NCI-H128 (cell line): ENCODE data around the gene RAB17.

Experiments
- DNase-seq: peaks from one replicate; lab custom pipeline; 2025; ENCODE audit not compliant: unreplicated experiment; lab: John Stamatoyannopoulos, UW

Gene RAB17

GRCh38 chr2:237590272-237591140, at the start of gene RAB17:
TSS of gene RAB17 (minus strand) at chr2:237590734. CDS start at chr2:237586154, 4,580 bp downstream.
- no peak for DNase-seq

- no peak for DNase-seq
Measured at GRCh38 chr2:237639836-237640220, 49.3 kb upstream of the RAB17 start.

DNA sequence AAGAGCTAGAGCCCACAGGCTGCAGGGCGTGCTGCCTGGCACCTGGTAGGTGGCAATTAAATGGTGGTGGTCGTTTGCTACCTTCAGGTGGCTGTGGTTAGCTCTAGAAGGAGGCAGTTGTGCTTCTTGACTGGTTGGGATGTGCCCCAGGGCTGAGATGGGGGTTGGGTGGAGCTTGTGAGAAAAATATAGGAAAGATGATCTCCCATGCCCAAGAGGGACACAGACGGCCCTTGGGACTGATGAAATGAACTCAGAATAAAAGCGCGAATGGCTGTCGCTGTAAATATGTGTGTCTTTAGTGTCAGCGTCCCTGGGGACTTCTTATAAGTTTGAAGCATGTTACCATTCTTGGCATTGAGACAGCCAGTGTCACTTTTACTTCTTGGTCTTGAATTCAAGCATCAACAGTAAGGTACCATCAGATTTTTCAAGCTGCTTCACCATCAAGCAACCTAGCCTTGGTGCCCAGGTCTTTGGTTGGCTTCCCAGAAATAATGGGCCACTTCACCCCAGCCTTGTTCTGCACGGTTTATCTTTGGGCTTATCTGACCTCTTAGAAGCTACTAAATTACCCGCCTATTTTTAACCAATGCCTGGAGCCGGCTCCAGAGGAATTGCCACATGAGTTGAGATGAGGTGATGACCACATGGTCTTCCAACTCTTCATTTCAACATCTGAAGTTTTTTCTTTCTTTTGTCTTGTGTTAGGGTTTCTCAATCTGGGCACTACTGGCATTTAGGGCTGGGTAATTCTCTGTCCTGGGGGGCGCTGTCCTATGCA, 48.7 kb upstream of the RAB17 start:
- no peak for DNase-seq

GRCh38 chr2:237638176-237638575, 47.6 kb upstream of the RAB17 start:
- no peak for DNase-seq

GRCh38 chr2:237637429-237638135, 47.0 kb upstream of the RAB17 start:
- DNase-seq, result no peak

GRCh38 chr2:237636578-237636977, 46.0 kb upstream of the RAB17 start:
- DNase-seq, result no peak

GRCh38 chr2:237633061-237633561, 42.6 kb upstream of the RAB17 start:
- no peak for DNase-seq

DNA sequence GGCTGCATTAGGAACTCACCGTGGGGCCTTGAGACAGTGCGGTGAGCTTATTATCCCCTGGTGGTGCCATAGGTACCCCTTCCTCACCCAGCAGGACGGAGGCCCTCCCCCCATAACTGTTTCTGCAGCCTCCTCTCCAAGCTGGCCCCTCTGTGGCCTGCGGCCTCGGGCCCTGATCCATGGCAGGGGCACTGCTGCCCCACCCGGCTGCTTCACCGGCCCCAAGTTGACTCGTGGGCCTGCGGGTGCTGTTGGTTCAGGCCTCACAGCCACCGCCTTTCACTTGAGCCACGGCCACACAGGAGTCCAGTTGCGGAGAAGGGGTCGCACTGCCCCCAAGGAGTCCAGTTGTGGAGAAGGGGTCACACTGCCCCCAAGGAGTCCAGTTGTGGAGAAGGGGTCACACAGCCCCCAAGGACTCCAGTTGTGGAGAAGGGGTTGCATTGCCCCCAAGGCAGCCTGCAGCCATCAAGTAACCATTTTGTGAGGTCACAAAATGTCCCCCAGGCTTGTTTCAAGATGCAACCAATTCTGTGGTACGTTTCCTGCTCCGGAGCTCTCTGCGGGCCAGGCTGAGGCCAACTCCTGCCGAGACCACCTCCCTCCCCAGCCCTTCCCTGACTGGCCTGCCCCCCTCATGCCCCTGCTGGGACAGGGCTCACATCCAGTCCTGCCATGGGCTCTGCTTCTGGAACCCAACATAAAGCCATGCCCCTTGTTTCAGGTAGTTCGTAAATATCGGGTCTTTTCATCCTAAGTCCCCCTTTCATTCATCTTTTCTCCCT, 41.5 kb upstream of the RAB17 start:
- no peak for DNase-seq

DNA sequence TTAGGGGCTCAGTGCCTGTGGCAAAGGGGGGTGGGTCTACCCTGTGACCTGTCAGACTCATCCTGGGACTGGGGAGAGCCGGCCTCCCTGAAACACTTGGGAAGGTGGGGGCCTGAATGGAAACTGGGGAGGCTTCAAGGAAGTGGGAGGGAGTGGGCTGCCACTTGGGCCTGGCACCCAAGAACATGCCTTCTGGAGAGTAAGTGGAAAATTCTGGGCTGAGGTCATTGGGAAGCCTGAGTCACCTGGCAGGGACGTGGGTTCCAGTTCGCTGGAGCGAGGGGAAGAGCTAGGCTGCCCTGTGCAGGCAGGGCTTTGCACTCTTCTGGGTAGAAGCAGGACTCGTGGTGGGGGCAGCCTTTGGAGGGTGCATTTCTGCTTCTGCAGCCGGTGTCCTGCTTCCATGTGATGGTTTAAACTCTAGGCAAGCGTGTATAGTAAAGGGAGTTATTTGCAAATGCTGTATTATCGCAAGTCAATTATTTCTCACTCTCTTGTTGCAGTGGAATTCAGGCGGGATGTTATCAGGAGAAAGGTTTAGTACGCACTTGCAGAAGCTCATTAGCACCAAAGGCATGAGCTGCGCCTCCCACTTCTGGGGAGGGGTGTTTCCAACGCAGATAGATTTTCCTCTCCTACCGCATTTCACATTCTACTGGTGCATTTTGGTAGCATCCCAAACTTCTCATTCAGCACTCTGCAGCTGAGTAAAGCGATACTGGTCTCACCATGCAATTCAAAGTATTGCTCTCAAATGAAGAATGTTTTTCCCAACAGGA, 40.7 kb upstream of the RAB17 start:
- DNase-seq, result no peak

DNA sequence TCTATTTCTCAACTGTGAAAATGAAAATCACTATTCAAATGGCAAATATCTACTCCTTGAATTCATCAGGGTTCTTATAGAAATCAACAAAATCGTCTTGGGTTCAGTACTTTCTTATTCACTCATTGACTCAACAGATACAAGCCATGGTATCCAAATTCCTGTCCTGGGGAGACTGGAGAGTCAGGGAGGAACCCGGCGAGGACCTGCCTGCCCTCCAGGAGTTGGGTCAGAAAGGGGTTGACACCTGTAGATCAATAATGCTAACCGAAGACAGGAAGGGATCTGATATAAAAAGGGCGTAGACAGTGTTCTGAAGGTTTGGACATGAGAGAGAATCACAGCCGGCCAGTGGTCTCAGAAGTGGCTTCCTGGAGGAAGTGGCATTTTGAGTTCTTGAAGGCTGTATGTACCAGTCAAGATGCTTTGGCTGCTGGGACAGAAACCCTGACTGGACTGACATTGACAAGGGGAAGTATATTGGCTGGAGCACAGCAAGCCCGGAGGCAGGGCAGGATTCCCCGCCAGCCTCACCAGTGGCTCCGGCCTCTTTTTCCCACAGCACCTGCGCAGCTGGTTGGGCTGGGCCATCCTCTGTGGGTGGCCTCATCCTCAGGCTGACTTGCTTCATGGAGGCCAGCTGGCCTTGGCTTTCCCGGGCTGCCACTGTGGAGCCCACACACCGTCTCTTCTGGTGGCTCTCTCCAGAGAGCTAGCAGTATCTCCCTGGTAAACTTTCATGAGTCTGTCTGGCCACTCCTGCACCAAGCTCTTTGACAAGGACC, 39.9 kb upstream of the RAB17 start:
- no peak for DNase-seq

- no peak for DNase-seq
Measured at GRCh38 chr2:237629739-237630138, 39.2 kb upstream of the RAB17 start.

GRCh38 chr2:237629188-237629534, 38.6 kb upstream of the RAB17 start:
- no peak for DNase-seq

- no peak for DNase-seq
Measured at GRCh38 chr2:237628247-237629187, 38.0 kb upstream of the RAB17 start.

GRCh38 chr2:237627441-237628246, 37.1 kb upstream of the RAB17 start, which contains the start of gene LRRFIP1:
TSS of gene LRRFIP1 (plus strand) at chr2:237627587. CDS start at chr2:237627645, 58 bp downstream.
- no peak for DNase-seq

GRCh38 chr2:237626813-237627440, 36.4 kb upstream of the RAB17 start:
- DNase-seq, result no peak

- no peak for DNase-seq
Measured at GRCh38 chr2:237625777-237626176, 35.2 kb upstream of the RAB17 start.
